Endothelial cell of umbilical vein (primary cell): ENCODE results near the gene MRTFA. TPM values are rescaled to one million over a fixed set of nuclear protein-coding genes. Genes with fewer than 3 reads are reported as not detected.
"Not testable (repeated sequence)": the region's sequence is repeated elsewhere in the genome, so short reads cannot be mapped to it uniquely, and the experiment has no call there.

Experiments
- BruUV-seq: library from RNA; stranded (reverse); fragments of 400-500 nt; replicated peaks from 2 replicates; lab custom pipeline; 2021; lab: Mats Ljungman, UMichigan
- CTCF ChIA-PET: fragments of 300-600, 350-600 bp; sonication (Branson Sonifier 250); formaldehyde crosslinking; loops from one replicate; lab custom pipeline; 2021; ENCODE audit warnings: antibody characterized with exemption, inconsistent platforms; lab: Charles Lee
- POLR2A ChIA-PET: fragments of 300-600, 350-600 bp; sonication (Branson Sonifier 250); formaldehyde crosslinking; loops from one replicate; lab custom pipeline; 2021; ENCODE audit warnings: antibody characterized with exemption, inconsistent platforms; lab: Charles Lee
- DNase-seq: peaks from one replicate; pipeline ENCODE4 v3.0.0-alpha.2; 2011; ENCODE audit warnings: low read depth, low spot score
- FAIRE-seq: peaks from 2 replicates; lab custom pipeline; 2011; peaks lifted over from hg19 to GRCh38; lab: Jason Lieb, UNC
- H2AFZ ChIP-seq: 2 replicates; pipeline ENCODE4 v1.6.0; 2012; ENCODE audit warnings: low read depth, low read length, control low read depth, inconsistent platforms
- H3K27ac ChIP-seq: 2 replicates; pipeline ENCODE4 v1.5.1; 2011; ENCODE audit warnings: low read depth, mild to moderate bottlenecking, control low read depth, low read length, moderate library complexity; ENCODE audit not compliant: insufficient read depth
- H3K27me3 ChIP-seq, 2 experiments: 2 replicates each; pipeline versions ENCODE4 v1.6.0 to v1.6.1; 2011; ENCODE audit warnings: low read length in 2 of 2, mixed read lengths in 1 of 2; ENCODE audit not compliant: control insufficient read depth in 2 of 2, insufficient read depth in 2 of 2
- H3K36me3 ChIP-seq, 2 experiments: 2 replicates in 1 of 2; 3 replicates in 1 of 2; pipeline ENCODE4 v1.5.1; 2011; ENCODE audit warnings: low read length in 2 of 2, mild to moderate bottlenecking in 1 of 2, moderate library complexity in 1 of 2; ENCODE audit not compliant: control insufficient read depth in 2 of 2, insufficient read depth in 2 of 2; ENCODE audit errors: extremely low read depth in 1 of 2
- H3K4me1 ChIP-seq: 3 replicates; pipeline ENCODE4 v1.5.1; 2011; ENCODE audit warnings: mild to moderate bottlenecking, low read length; ENCODE audit not compliant: control insufficient read depth, insufficient read depth; ENCODE audit errors: extremely low read depth
- H3K4me2 ChIP-seq: 2 replicates; pipeline ENCODE4 v1.6.1; 2011; ENCODE audit warnings: low read length, control low read depth, mixed read lengths; ENCODE audit not compliant: insufficient read depth
- H3K4me3 ChIP-seq, 3 experiments: fragments of 200-600 bp in 1 of 3; sonication (generic), shearing (Covaris generic) in 1 of 3; replicated peaks in 1 of 3; 2 replicates each; pipeline ENCODE4 v1.5.1; 2011 to 2016; ENCODE audit warnings: control low read depth in 3 of 3, low read length in 3 of 3, mild to moderate bottlenecking in 2 of 3, inconsistent platforms in 1 of 3, low read depth in 1 of 3, moderate library complexity in 1 of 3; ENCODE audit not compliant: insufficient read depth in 1 of 3
- H3K79me2 ChIP-seq: 2 replicates; pipeline ENCODE4 v1.6.0; 2012; ENCODE audit warnings: low read length, inconsistent platforms; ENCODE audit not compliant: control insufficient read depth, insufficient read depth
- H3K9ac ChIP-seq: replicated peaks from 2 replicates; pipeline ENCODE3; 2011; ENCODE audit warnings: low read length, control low read depth; ENCODE audit not compliant: insufficient read depth; ENCODE audit errors: extremely low read depth
- H3K9me1 ChIP-seq: replicated peaks from 3 replicates; pipeline ENCODE4 v1.6.0; 2011; ENCODE audit warnings: mild to moderate bottlenecking, low read length; ENCODE audit not compliant: control insufficient read depth, insufficient read depth; ENCODE audit errors: extremely low read depth
- H3K9me3 ChIP-seq: replicated peaks from 2 replicates; pipeline ENCODE4 v1.5.1; 2012; ENCODE audit warnings: low read length, inconsistent platforms; ENCODE audit not compliant: control insufficient read depth, insufficient read depth
- H4K20me1 ChIP-seq: replicated peaks from 2 replicates; pipeline ENCODE3; 2011; ENCODE audit warnings: mild to moderate bottlenecking, low read length; ENCODE audit not compliant: control insufficient read depth, insufficient read depth; ENCODE audit errors: extremely low read depth
- EZH2 ChIP-seq: IDR thresholded peaks from 2 replicates; pipeline ENCODE4 v1.6.1; 2012; ENCODE audit warnings: borderline replicate concordance, low read depth, mild to moderate bottlenecking, moderate library complexity, low read length, inconsistent platforms; ENCODE audit not compliant: severe bottlenecking
- FOS ChIP-seq: IDR thresholded peaks from 2 replicates; pipeline ENCODE4 v1.6.1; 2011; ENCODE audit warnings: mild to moderate bottlenecking, low read length, moderate library complexity, borderline replicate concordance; ENCODE audit not compliant: insufficient read depth
- GATA2 ChIP-seq: IDR thresholded peaks from 2 replicates; pipeline ENCODE4 v1.7.0; 2011; ENCODE audit warnings: low read depth, mild to moderate bottlenecking, moderate library complexity, mixed read lengths, low read length; ENCODE audit not compliant: insufficient read length, insufficient read depth
- JUN ChIP-seq: IDR thresholded peaks from 2 replicates; pipeline ENCODE4 v1.6.1; 2011; ENCODE audit warnings: borderline replicate concordance, low read depth; ENCODE audit not compliant: insufficient read length, insufficient read depth
- MAX ChIP-seq: IDR thresholded peaks from 2 replicates; pipeline ENCODE4 v1.6.1; 2011; ENCODE audit not compliant: insufficient read depth, insufficient read length
- MYC ChIP-seq: IDR thresholded peaks from one replicate; pipeline ENCODE4 v1.6.1; 2011; ENCODE audit warnings: mild to moderate bottlenecking, low read depth, low read length
- POLR2A ChIP-seq: IDR thresholded peaks from 2 replicates; pipeline ENCODE4 v1.6.1; 2012; ENCODE audit warnings: low read depth, mild to moderate bottlenecking, control low read depth, low read length
- POLR2AphosphoS5 ChIP-seq: IDR thresholded peaks from 2 replicates; pipeline ENCODE4 v1.6.1; 2012; ENCODE audit warnings: low read depth, mild to moderate bottlenecking, control low read depth, low read length, moderate library complexity; ENCODE audit not compliant: insufficient read depth
- dilution Hi-C: fragments of 300-500 bp; cut with MboI; formaldehyde crosslinking; loops from one replicate; pipeline ENCODE4 v1.15.0; 2019; ENCODE audit warnings: low sequenced_read_pairs; ENCODE audit not compliant: extremely low pct_ligation_motif_present
- intact Hi-C: fragments of 100-400 bp; cut with micrococcal nuclease; formaldehyde crosslinking; loops from one replicate; pipeline ENCODE4 v1.10.0; 2022
- polyA plus RNA-seq, 4 experiments: library from polyadenylated mRNA; depleted of rRNA in 3 of 4; stranded (reverse) in 3 of 4; unstranded in 1 of 4; fragments of >200 nt; gene quantifications; 2 replicates each; pipeline versions ENCODE4 v1.2.1 to v1.2.3, GENCODE V29; 2011 to 2012; ENCODE audit warnings: missing spikeins in 1 of 4
- total RNA-seq: library from RNA; stranded (reverse); gene quantifications from 2 replicates; pipeline ENCODE4 v1.2.3, GENCODE V29; 2021
- TF ChIP-seq, protein P1 (sequence below), 2 donors: IDR thresholded peaks; 1 replicate in 1 of 2; 2 replicates in 1 of 2; pipeline ENCODE4 v1.5.1; 2011; ENCODE audit warnings: low read length in 2 of 2, mild to moderate bottlenecking in 2 of 2, moderate library complexity in 2 of 2, control low read depth in 1 of 2, inconsistent platforms in 1 of 2, low read depth in 1 of 2; ENCODE audit not compliant: insufficient read depth in 1 of 2; ENCODE audit errors: extremely low read depth in 1 of 2

Gene MRTFA
- total and polyA plus RNA-seq, 2 donors (not counting 3 experiments of a cell fraction or from before 2014, with no cell fraction given): 13.6 to 44.1 TPM

DNA sequence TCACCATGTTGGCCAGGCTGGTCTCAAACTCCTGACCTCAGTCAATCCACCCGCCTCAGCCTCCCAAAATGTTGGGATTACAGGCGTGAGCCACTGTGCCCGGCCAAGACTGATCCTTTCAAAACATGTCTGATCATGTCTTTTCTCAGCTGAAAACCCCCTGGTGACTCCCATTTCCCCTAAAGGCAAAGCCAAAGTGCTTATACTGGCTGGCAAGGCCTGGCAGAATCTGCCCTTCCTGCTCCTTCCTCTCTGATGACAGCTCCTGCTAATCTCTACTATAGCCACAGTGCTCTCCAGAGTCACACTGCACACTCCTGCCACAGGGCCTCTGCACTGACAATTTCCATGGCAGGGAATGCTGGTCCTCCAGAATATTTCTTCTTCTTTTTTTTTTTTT is 40.1 kb upstream of the MRTFA start:
- no peak overlapping the region for H3K27ac ChIP-seq
- H3K4me1 ChIP-seq: peaks cover 17% of the 10 kb centered on the region
- no peak overlapping the region for H3K9ac ChIP-seq
- no peak overlapping the region for H3K4me3 ChIP-seq
- H3K27me3 ChIP-seq: peaks cover 15 to 20% of the 10 kb centered on the region in 2 experiments
- intact Hi-C loops: no loop called here
- BruUV-seq: no TSS peak
- no peaks in the 10 kb centered on the region for H4K20me1 ChIP-seq
- no peak for TF ChIP-seq POLR2AphosphoS5
- TF ChIP-seq POLR2A: no peak
- no peak for TF ChIP-seq JUN
- TF ChIP-seq, protein P1, sequence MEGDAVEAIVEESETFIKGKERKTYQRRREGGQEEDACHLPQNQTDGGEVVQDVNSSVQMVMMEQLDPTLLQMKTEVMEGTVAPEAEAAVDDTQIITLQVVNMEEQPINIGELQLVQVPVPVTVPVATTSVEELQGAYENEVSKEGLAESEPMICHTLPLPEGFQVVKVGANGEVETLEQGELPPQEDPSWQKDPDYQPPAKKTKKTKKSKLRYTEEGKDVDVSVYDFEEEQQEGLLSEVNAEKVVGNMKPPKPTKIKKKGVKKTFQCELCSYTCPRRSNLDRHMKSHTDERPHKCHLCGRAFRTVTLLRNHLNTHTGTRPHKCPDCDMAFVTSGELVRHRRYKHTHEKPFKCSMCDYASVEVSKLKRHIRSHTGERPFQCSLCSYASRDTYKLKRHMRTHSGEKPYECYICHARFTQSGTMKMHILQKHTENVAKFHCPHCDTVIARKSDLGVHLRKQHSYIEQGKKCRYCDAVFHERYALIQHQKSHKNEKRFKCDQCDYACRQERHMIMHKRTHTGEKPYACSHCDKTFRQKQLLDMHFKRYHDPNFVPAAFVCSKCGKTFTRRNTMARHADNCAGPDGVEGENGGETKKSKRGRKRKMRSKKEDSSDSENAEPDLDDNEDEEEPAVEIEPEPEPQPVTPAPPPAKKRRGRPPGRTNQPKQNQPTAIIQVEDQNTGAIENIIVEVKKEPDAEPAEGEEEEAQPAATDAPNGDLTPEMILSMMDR (IDR thresholded peaks at IDR 0.05; ENCODE audit: extremely low read depth in 1 of 2, insufficient read depth in 1 of 2, low read depth in 1 of 2, low read length in 2 of 2): no peak
- TF ChIP-seq EZH2: no peak
- no peak for TF ChIP-seq MYC
- TF ChIP-seq FOS: no peak
- no peak for TF ChIP-seq GATA2
- TF ChIP-seq MAX: no peak
- H3K9me1 ChIP-seq: no peaks in the 10 kb centered on the region
- no peaks in the 10 kb centered on the region for H3K9me3 ChIP-seq
- dilution Hi-C loops: no loop called here
- H3K4me2 ChIP-seq: no peak overlapping the region
- no peak for FAIRE-seq
- ChIA-PET POLR2A (interaction anchor here (0.6 kb wide), 1 partner anchor 306 kb away, joined by 7 read pairs; no protein-coding TSS in a partner anchor), CTCF (interaction anchor here (2.4 kb wide), 1 partner anchor 222 kb away, joined by 6 read pairs; no protein-coding TSS in a partner anchor)
- no peak for DNase-seq
- no peak overlapping the region for H2AFZ ChIP-seq
- H3K79me2 ChIP-seq: no peaks in the 10 kb centered on the region
- no peaks in the 10 kb centered on the region for H3K36me3 ChIP-seq

GRCh38 chr22:40676166-40676565 is 39.6 kb upstream of the MRTFA start:
- H3K27ac ChIP-seq, FAIRE-seq, dilution Hi-C loops, H3K9me3 ChIP-seq, H4K20me1 ChIP-seq, H3K79me2 ChIP-seq, H3K4me3 ChIP-seq, intact Hi-C loops, H3K36me3 ChIP-seq, H3K4me2 ChIP-seq, H3K9ac ChIP-seq, H3K9me1 ChIP-seq, BruUV-seq: not testable (repeated sequence)
- H3K27me3 ChIP-seq: peaks cover 15 to 20% of the 10 kb centered on the region in 2 experiments
- ChIA-PET CTCF (interaction anchor here (1.5 to 2.4 kb wide), 2 partner anchors 9 to 223 kb away, joined by 4 to 6 read pairs; no protein-coding TSS in a partner anchor), POLR2A (interaction anchor here (0.6 kb wide), 1 partner anchor 306 kb away, joined by 7 read pairs; no protein-coding TSS in a partner anchor)
- H2AFZ ChIP-seq: peak overlapping the region; percentile 20
- H3K4me1 ChIP-seq: peaks cover 17% of the 10 kb centered on the region
- peak; percentile 28 for DNase-seq
